GM12878 (cell line): Measurements from ENCODE around the gene TK2. TPM values are rescaled to one million over a fixed set of nuclear protein-coding genes. Genes with fewer than 3 reads are reported as not detected.

Experiments used
- ATAC-seq: fragments of 200-7000 bp; cut with Tn5 transposase; 3 replicates; pipeline ENCODE4 v1.9.1; 2020; ENCODE audit warnings: mild to moderate bottlenecking, moderate library complexity
- BruUV-seq: library from RNA; stranded (reverse); fragments of 400-500 nt; replicated peaks from 2 replicates; lab custom pipeline; 2021; lab: Mats Ljungman, UMichigan
- CTCF ChIA-PET: fragments of 300-600 bp; sonication (Branson Sonifier 250); formaldehyde crosslinking; extraction: SDS; loops from one replicate; lab custom pipeline; 2021; ENCODE audit warnings: inconsistent platforms; lab: Yijun Ruan, JAX
- POLR2A ChIA-PET: fragments of 350-600 bp; formaldehyde crosslinking; extraction: SDS; loops from one replicate; lab custom pipeline; 2021; ENCODE audit warnings: inconsistent platforms; lab: Charles Lee
- RAD21 ChIA-PET: fragments of 300-600 bp; sonication (Branson Sonifier 250); formaldehyde crosslinking; loops from one replicate; lab custom pipeline; 2023; ENCODE audit warnings: antibody characterized with exemption; ENCODE audit not compliant: unreplicated experiment; lab: Charles Lee
- SMC1A ChIA-PET: fragments of 300-600 bp; sonication (Branson Sonifier 250); formaldehyde crosslinking; loops from one replicate; lab custom pipeline; 2023; ENCODE audit not compliant: unreplicated experiment, uncharacterized antibody; lab: Charles Lee
- DNase-seq: peaks from one replicate; pipeline ENCODE4 v3.0.0-alpha.2; 2011; ENCODE audit warnings: low read depth, low spot score
- FAIRE-seq: peaks from 3 replicates; lab custom pipeline; 2011; peaks lifted over from hg19 to GRCh38; lab: Jason Lieb, UNC
- H2AFZ ChIP-seq: 2 replicates; pipeline ENCODE4 v1.6.0; 2011; ENCODE audit warnings: low read depth, low read length, control low read depth; ENCODE audit not compliant: control insufficient read depth
- H3K27ac ChIP-seq: 2 replicates; pipeline ENCODE4 v1.5.1; 2011; ENCODE audit warnings: control low read depth; ENCODE audit not compliant: control insufficient read depth, insufficient read depth
- H3K27me3 ChIP-seq, 2 experiments: replicated peaks in 1 of 2; 2 replicates each; pipeline versions ENCODE4 v1.6.0 to v1.6.1; 2011; ENCODE audit warnings: low read length in 1 of 2; ENCODE audit not compliant: control insufficient read depth in 2 of 2, insufficient read depth in 2 of 2
- H3K36me3 ChIP-seq, 2 experiments: 2 replicates each; pipeline ENCODE4 v1.5.1; 2011; ENCODE audit warnings: low read length in 1 of 2; ENCODE audit not compliant: control insufficient read depth in 2 of 2, insufficient read depth in 2 of 2
- H3K4me1 ChIP-seq: 2 replicates; pipeline ENCODE4 v1.6.1; 2011; ENCODE audit warnings: mild to moderate bottlenecking, low read length, moderate library complexity, mixed read lengths; ENCODE audit not compliant: control insufficient read depth, insufficient read depth
- H3K4me2 ChIP-seq: 2 replicates; pipeline ENCODE4 v1.6.0; 2011; ENCODE audit warnings: control low read depth; ENCODE audit not compliant: control insufficient read depth, insufficient read depth
- H3K4me3 ChIP-seq: fragments of 200-600 bp; sonication (generic); 2 replicates; pipeline ENCODE4 v1.5.1; 2016
- H3K79me2 ChIP-seq: 2 replicates; pipeline ENCODE4 v1.6.0; 2011; ENCODE audit warnings: low read length; ENCODE audit not compliant: control insufficient read depth, insufficient read depth
- H3K9ac ChIP-seq: 2 replicates; pipeline ENCODE4 v1.8.0; 2011; ENCODE audit warnings: low read length, control low read depth, mixed read lengths; ENCODE audit not compliant: control insufficient read depth, insufficient read depth
- H3K9me3 ChIP-seq: replicated peaks from 3 replicates; pipeline ENCODE4 v1.5.1; 2011; ENCODE audit warnings: mild to moderate bottlenecking, low read length; ENCODE audit not compliant: control insufficient read depth, insufficient read depth
- H4K20me1 ChIP-seq: 2 replicates; pipeline ENCODE4 v1.6.0; 2011; ENCODE audit not compliant: control insufficient read depth, insufficient read depth
- CBX5 ChIP-seq: sonication (generic); IDR thresholded peaks from 2 replicates; pipeline ENCODE4 v1.6.1; 2016; ENCODE audit warnings: low read depth, moderate library complexity, mild to moderate bottlenecking, inconsistent platforms
- KLF5 ChIP-seq: fragments of 450-650 bp; IDR thresholded peaks from 2 replicates; pipeline ENCODE4 v1.6.1; 2014; ENCODE audit warnings: mild to moderate bottlenecking; ENCODE audit not compliant: partially characterized antibody
- MXI1 ChIP-seq: fragments of 150-350 bp; IDR thresholded peaks from 2 replicates; pipeline ENCODE4 v1.6.1; 2011; ENCODE audit warnings: low read depth, mild to moderate bottlenecking, inconsistent platforms, low read length, improper control_type of control experiment
- NFXL1 ChIP-seq: fragments of 450-650 bp; IDR thresholded peaks from 2 replicates; pipeline ENCODE4 v1.6.1; 2017; ENCODE audit warnings: antibody characterized with exemption, mild to moderate bottlenecking, borderline replicate concordance
- PML ChIP-seq: IDR thresholded peaks from 2 replicates; pipeline ENCODE4 v1.6.1; 2012; ENCODE audit warnings: low read length, inconsistent platforms
- SMAD1 ChIP-seq: fragments of 450-650 bp; IDR thresholded peaks from 2 replicates; pipeline ENCODE4 v1.6.1; 2018; ENCODE audit warnings: mild to moderate bottlenecking, low read depth; ENCODE audit not compliant: partially characterized antibody
- YY1 ChIP-seq: IDR thresholded peaks from 2 replicates; pipeline ENCODE4 v1.6.1; 2011; ENCODE audit warnings: low read depth, mild to moderate bottlenecking, low read length
- WGBS: methylation state at CpG from one replicate; pipeline ENCODE4 v1.1.6; 2016; ENCODE audit warnings: low lambda C conversion rate; ENCODE audit not compliant: insufficient replicate concordance, insufficient coverage; ENCODE audit errors: missing lambda C conversion rate; 5-methylcytosine and 5-hydroxymethylcytosine counted together
- in situ Hi-C: fragments of 300-500 bp; cut with MboI; formaldehyde crosslinking; loops from 9 replicates; pipeline ENCODE4 v1.14.3; 2018; ENCODE audit warnings: mixed read lengths
- intact Hi-C: fragments of 100-400 bp; cut with micrococcal nuclease; formaldehyde crosslinking; loops from one replicate; pipeline ENCODE4 v1.14.2; 2022; ENCODE audit not compliant: unreplicated experiment
- polyA plus RNA-seq, 11 experiments: library from polyadenylated mRNA; depleted of rRNA in 4 of 11; unstranded in 6 of 11; stranded (reverse) in 5 of 11; fragments of >200 nt; fragmentation: Nextera tagmentation in 4 of 11; fragmentation: Illumina TruSeq in 1 of 11; extraction: Ambion mirVana in 4 of 11; extraction: Trizol in 1 of 11; gene quantifications; 1 replicate in 1 of 11; 2 replicates in 10 of 11; pipeline versions ENCODE4 v1.2.1 to v1.2.3, GENCODE V29; 2011 to 2016; ENCODE audit warnings: inconsistent platforms in 2 of 11, missing spikeins in 2 of 11, low read depth in 1 of 11
- total RNA-seq, 4 experiments: library from RNA; depleted of rRNA in 3 of 4; stranded (reverse); fragments of >200 nt in 3 of 4; fragmentation: Illumina TruSeq in 1 of 4; extraction: Trizol in 1 of 4; gene quantifications; 2 replicates each; pipeline versions ENCODE4 v1.2.1 to v1.2.3, GENCODE V29; 2013 to 2021

Gene TK2
- total and polyA plus RNA-seq, 10 of the 15 experiments (the other 5 are each of a cell fraction or from before 2014, with no cell fraction given) = 1.3 to 12.4 (median 3.0) TPM

- peak overlapping the region; percentile 33 for H3K27ac ChIP-seq
- FAIRE-seq (no peak), ATAC-seq (peak; percentile 1; the same call in 2 of the 3 replicates)
- intact Hi-C loops = loop anchor here (1.0 to 5.0 kb wide), 2 partner anchors 28 to 55 kb away; no protein-coding TSS in a partner anchor
- RAD21 ChIA-PET = interaction anchor here (0.8 to 2.9 kb wide), 12 partner anchors 8 to 38 kb away, joined by 3 to 10 read pairs (median 4); no protein-coding TSS in a partner anchor
- no peaks in the 10 kb centered on the region; the same call in 1 of the 3 replicates for H3K9me3 ChIP-seq
- peak overlapping the region; percentile 86 for H3K4me2 ChIP-seq
- no peaks in the 10 kb centered on the region; a peak in 1 of 4 replicates for H3K36me3 ChIP-seq
- WGBS = 38% methylated on average over 8 of the region's 8 CpGs
- SMC1A ChIA-PET = interaction anchor here (1.4 to 9.9 kb wide), 9 partner anchors 8 to 52 kb away, joined by 5 to 86 read pairs (median 8); no protein-coding TSS in a partner anchor
- H3K79me2 ChIP-seq = peaks cover 4% of the 10 kb centered on the region; the same call in 1 of the 2 replicates
- peak overlapping the region; percentile 62 for H3K4me3 ChIP-seq
- POLR2A ChIA-PET = interaction anchor here (0.7 to 4.9 kb wide), 7 partner anchors 9 to 47 kb away, joined by 3 to 24 read pairs (median 5); no protein-coding TSS in a partner anchor
- peak overlapping the region; percentile 63 for H3K9ac ChIP-seq
- no peak for TF ChIP-seq MXI1
- peak; percentile 29; the same call in 1 of the 2 replicates for TF ChIP-seq PML
- no peak for TF ChIP-seq NFXL1
- no peak; the same call in 1 of the 2 replicates for TF ChIP-seq YY1
- peak; percentile 35 for TF ChIP-seq SMAD1
- no peak for TF ChIP-seq CBX5
- no peak for TF ChIP-seq KLF5
- TF ChIP-seq, all 136 proteins: peak for 2
- Histone ChIP-seq H2AFZ (peak overlapping the region; percentile 95), H3K4me1 (peaks cover 23% of the 10 kb centered on the region), H4K20me1 (no peaks in the 10 kb centered on the region; the same call in 1 of the 2 replicates), H3K27me3 (no peaks in the 10 kb centered on the region)
- no peak for DNase-seq
- BruUV-seq = TSS peak; percentile 79
- CTCF ChIA-PET = interaction anchor here (1.4 to 4.9 kb wide), 8 partner anchors 11 to 69 kb away, joined by 4 to 35 read pairs (median 7); no protein-coding TSS in a partner anchor
- in situ Hi-C loops = no loop called here
These were observed 1.9 kb upstream of the TK2 start for GRCh38 chr16:66551788-66552285.
